NCI-H2227 (cell line): ENCODE results near the gene OR4C3.
"Not testable (repeated sequence)": the region's sequence is repeated elsewhere in the genome, so short reads cannot be mapped to it uniquely, and the experiment has no call there.

ENCODE experiments used
- DNase-seq: peaks from one replicate; lab custom pipeline; 2025; ENCODE audit not compliant: unreplicated experiment; lab: John Stamatoyannopoulos, UW

The OR4C3 gene

DNA sequence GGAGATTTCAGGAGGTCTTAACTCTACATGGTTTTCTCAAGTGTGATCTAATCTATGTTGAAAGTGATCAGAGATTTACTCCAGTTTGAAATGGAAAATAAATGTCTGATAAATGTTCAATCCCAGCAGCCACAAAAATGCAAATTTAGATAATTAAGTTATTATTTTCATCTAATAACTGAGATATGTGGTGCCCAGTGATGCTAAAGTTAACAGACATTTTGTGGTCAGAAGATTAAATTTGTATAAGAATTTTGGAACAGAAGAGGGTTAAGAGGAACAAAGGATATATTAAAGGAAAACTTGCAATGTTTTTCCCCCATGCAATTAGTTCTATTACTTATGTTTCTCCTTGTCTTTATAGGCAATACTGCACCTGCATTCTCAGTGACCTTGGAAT is at the start of gene OR4C3:
Gene OR4C3 (plus strand): TSS at position 301 of the 400 bp plus-strand sequence. CDS start 102 bp downstream, outside the sequence.
- DNase-seq: not testable (repeated sequence)

DNA sequence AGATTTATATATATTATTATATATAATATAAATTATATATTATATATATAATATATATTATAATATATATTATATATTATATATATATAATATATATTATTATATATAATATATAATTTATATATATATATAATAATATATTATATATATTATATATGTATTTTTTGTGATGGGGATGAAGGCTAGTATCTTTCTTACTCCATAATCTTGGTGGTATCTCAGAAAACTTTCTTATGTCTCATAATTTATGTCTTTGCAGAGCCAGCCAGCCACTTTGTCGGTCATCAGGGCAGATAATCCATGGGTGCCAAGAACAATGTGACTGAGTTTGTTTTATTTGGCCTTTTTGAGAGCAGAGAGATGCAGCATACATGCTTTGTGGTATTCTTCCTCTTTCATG is 18.8 kb upstream of the OR4C3 start, which contains the start of gene OR4S1:
Gene OR4S1 (plus strand): TSS at position 301 of the 400 bp plus-strand sequence. CDS start 0 bp downstream, at position 301.
- no peak for DNase-seq

DNA sequence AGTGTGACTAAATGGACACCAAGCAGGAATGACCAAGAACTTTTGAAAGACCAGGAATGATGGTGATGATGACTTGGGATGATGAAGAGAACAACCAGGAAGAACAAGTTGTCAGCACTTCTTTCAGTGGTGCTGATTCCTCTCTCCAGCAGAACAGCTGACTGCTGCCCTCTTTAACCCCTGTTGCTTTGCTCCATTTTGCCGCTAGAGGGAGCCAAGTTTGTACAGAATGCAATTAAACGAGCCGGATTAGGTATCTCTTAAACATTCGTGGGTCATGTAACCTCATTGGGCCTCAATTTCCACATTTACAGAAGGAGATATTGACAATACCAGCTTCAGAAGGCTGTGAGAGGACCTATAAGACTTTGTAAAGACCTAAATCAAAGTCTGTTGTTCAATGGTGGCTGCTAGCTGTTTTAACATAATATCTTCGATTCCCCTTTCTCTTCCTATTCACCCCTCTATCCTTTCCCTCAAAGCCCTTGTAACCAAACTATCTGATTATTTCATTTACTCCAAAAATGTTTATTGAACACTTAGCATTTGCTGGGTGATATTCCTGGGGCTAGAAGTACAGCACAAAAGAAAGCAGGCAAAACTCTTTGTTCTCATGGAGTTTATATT is 16.8 kb upstream of the OR4C3 start:
- DNase-seq: peak; percentile 16

GRCh38 chr11:48313590-48313989 is 11.1 kb upstream of the OR4C3 start:
- not testable (repeated sequence) for DNase-seq

DNA sequence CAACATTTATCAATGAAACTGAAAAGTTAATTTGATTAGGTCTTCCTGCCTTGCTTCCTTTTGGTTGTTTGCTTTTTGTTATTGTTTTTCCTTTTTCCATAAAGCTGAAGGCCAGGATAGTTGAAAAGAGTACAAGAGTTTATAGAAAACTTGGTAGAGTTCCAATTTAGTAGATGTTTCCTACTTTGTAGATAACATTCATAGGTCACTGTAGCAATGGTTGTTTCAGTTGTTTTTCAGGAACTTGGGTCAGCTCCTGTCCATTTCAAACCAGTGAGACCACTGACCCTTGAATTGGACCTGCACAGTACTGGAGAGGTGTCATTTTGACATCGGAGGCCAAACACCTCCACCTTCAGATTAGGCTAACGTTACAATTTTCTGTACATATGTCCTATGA is 4.9 kb upstream of the OR4C3 start:
- not testable (repeated sequence) for DNase-seq

DNA sequence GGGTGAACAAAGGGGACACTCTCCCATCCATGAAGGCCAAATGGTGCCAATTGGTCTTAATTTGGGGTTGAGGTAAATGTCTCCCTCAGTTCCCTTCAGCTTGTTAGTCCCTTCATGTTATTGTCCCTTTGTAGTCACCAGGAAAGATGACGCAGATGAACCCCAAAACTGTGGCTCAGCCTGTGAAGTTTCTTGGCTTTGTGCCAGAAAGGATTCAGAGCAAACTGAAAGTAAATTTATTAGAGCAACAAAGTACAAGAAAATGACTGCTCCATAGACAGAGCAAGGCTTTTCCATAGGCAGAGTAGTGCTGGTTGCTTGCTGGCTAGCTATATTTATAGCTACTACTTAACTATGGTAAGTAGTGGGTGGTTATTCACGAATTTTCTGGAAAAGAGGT is 16.7 kb downstream of the OR4C3 start:
- DNase-seq: no peak

GRCh38 chr11:48342505-48342904 is 17.8 kb downstream of the OR4C3 start:
- not testable (repeated sequence) for DNase-seq

- DNase-seq: not testable (repeated sequence)
Measured at GRCh38 chr11:48346286-48346685, 21.6 kb downstream of the OR4C3 start.

DNA sequence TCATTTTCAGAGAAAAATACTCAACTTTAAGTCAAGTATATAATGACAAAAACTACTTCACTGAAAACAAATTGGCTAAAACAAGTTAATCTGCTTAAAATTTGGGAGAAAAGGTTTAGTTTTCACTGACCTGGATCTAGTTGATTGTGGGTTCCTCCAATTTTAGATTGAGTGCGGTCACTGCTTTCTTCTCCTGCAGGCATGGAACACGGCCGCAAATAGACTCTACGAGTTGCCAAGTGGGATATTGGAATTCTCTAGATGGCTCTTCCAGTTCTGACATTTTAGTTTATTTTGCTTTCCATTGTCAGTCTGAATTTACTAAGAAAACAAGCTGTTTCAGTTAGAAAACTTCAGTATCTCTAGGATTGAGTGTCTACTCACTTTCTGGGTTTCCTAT is 29.3 kb downstream of the OR4C3 start:
- no peak for DNase-seq

DNA sequence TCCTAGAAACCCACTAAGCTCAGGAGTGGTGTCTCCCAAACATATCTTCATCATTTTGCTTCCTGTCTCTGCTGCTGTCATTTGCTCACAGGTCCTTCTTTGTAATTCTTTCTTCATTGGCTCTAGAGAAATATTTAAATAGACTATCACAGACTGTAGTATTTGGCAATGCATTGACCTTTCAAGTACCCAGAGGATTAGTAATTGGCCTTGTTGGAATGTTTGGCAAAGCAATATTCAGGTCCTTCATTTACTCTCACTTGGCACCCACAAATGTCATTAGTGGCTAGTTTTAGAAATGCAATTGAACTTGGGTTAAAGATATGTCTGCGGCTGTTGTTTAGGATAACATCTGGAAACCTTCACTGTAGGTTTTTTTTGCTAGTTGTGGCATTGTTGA is 30.0 kb downstream of the OR4C3 start:
- DNase-seq: no peak

DNA sequence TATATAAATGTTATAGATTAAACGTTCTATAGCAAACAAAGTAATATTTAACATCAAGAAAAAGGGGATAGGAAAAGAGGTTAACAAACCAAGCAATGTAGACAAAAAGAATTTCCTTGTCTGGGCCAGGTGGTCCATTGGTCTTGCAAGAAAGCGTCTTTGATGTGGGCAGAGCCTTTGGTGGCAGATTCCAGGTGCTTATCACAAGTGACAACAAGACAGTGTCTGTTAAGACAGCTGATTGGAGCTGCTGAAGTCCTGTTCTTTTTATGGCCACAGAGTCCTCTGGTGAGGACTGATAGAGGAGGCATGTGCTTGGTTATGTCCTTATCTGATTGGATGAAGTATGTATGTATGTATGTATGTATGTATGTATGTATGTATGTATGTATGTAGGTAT is 36.6 kb downstream of the OR4C3 start:
- DNase-seq: not testable (repeated sequence)

DNA sequence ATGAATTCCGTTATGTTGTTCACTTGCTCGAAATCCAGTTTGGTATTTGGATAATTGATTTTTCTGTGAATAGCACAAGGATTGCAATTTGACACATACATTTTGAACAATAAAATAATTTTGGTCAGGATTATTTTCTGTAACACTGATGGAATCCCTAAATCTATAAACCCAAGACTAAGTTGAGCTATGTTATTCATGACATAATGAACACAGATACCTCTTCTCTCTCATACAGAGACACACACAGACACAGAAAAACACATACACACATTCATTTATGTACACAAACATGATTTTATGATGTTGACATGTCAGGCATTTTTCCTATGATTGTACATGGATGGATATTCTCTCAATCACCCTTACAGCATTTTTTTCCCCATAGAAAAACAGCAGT is 41.6 kb downstream of the OR4C3 start, which contains the start of gene OR4C5:
Gene OR4C5 (minus strand): TSS at position 101 of the 400 bp plus-strand sequence. CDS start 0 bp downstream, at position 101.
- no peak for DNase-seq
